ENCODE data around the gene MIER3.

Gene MIER3

GRCh38 chr5:56959326-56959725 lies 7.4 kb upstream of the MIER3 start:
- DNase-seq: no peak

GRCh38 chr5:56958595-56958994 lies 6.7 kb upstream of the MIER3 start:
- no peak for DNase-seq

- DNase-seq: no peak
These were observed 2.3 kb upstream of the MIER3 start for GRCh38 chr5:56954262-56954661.

DNA sequence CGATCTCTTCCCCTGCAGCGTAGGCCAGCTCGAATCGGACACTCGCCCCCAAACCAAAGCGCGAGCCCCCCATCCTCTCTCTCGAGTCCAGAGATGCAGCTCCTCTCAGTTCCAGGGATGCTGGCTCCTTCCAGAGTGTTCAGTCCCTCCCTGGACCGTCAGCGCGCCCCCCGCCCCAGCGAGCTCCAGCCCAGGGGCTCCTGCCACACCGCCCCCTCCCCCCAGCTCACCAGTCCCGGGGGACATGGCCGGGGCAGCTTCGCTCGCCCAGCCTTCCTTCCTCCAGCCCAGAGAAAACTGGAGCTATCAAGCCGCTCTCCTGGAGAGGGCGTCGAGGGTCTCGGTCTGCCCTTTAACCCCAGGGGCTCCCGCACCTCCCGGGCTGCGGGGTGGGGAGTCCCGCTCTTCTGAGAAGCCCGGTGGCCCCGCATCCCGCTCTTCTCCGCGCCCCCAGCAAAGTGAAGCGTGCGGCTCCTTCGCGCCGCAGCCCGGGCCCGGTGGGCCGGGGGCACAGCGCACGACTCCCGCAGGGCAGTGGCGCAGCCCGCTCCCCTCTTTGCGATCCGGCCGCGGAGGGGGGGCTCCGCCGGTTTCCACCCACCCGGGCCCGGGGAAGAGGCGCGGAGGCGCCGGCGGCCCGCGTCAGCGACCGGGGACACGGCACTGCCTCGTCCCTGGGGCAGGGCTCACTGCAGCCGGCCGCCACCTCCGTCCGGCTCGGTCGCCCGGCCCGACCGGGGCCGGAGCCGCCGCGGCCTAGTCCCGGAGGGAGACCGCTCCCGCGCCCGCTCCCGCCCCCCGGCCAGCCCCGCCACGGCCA lies 587 bp downstream of the MIER3 start:
- DNase-seq: no peak

- DNase-seq: peak; percentile 46
These were observed 1.2 kb downstream of the MIER3 start for GRCh38 chr5:56950626-56951125.

DNA sequence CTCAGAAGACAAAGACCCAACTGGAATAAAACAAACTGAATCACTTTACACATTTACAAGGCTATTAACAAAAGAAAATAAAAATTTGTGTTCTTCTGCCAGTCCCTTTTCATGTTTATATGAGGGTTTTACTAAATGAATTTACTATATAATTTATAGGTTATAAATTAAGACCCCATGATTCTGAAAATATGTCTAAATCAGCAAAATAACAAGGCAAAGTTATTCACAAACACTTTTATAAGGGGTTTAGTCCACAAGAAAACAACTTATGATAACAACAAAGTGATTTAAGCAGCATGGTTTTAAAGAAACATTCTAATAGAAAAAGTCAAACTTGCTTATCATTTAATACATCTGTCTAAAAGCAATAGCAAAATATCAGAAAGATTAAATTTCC lies 4.9 kb downstream of the MIER3 start:
- DNase-seq: no peak

- DNase-seq: no peak
These were observed 9.9 kb downstream of the MIER3 start for GRCh38 chr5:56941981-56942380.

- no peak for DNase-seq
These were observed 13.1 kb downstream of the MIER3 start for GRCh38 chr5:56938858-56939257.

- DNase-seq: no peak
These were observed 17.6 kb downstream of the MIER3 start for GRCh38 chr5:56934325-56934724.

DNA sequence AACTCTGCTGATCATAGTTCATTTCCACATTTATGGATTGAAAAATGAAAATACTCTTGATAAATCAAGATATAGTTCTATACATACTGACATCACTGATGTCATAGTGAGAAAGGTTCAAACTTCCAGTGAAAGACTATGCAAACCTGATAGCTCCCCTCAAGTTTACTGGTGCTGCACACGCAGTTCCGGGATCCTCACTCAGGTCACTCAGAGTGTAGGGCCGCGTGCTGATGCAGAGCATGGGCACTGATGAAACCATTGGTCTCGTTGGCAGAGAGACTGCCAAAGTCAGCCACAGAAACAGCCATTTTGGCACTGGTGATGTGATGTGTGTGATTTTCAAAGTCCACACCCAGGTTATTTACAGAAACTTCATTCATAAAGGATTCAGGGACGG lies 29.0 kb downstream of the MIER3 start:
- no peak for DNase-seq

GRCh38 chr5:56919942-56920662 lies 31.8 kb downstream of the MIER3 start:
- no peak for DNase-seq

DNA sequence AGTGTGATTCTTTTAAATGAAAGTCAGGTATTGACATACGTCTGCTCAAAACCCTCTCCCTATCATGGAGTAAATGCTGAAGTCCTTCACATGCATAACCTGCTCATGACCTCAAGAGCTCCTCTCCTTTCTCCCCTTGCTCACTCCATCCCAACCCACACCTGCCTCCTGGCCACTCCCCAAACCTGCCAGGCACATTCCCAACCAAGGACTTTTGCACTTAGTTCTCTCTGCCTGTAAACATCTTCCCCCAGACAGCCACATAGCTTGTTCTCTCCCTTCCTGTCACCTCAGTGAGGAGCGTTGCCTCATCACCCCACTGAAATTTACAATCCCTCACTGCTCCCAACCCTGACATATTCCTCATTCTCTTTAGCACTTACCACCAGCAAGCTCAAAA lies 33.9 kb downstream of the MIER3 start:
- DNase-seq: no peak

GRCh38 chr5:56917534-56917933 lies 34.4 kb downstream of the MIER3 start:
- no peak for DNase-seq

DNA sequence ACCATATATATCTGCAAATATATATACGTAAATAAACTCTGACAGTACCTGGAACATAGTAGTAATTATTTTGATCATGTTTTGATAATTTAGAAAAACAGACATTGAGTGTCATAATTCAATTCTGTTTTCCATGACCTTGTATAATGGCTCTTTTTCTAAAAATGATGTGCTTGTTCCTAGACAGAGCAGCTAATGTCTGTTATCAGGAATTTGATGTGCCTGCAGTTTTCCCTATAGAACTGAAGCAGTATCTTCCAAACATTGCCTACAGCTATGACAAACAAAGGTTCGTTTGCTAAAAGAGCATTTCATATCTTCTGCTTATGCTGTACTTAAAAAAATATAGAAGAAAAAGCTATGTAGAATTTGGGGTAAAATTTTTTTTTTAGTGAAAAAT lies 37.2 kb downstream of the MIER3 start:
- no peak for DNase-seq

DNA sequence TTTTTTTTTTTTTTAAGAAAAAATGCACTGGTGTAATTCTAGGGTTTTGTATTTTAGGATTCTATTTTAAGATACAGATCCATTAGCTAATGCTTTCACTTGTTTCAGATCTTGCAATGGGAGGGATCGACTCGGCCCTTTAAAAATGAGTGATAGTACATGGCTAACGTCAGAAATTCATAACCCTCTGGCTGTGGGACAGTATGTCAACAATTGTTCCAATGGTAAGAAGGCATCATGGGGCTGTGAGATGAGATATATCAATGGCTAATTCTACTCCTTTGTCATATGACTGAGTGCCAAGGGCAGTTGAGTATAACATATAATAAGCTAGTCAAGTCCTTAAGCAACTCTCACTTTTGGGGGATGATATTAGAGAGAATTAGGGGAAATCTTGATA lies 38.2 kb downstream of the MIER3 start:
- DNase-seq: no peak

DNA sequence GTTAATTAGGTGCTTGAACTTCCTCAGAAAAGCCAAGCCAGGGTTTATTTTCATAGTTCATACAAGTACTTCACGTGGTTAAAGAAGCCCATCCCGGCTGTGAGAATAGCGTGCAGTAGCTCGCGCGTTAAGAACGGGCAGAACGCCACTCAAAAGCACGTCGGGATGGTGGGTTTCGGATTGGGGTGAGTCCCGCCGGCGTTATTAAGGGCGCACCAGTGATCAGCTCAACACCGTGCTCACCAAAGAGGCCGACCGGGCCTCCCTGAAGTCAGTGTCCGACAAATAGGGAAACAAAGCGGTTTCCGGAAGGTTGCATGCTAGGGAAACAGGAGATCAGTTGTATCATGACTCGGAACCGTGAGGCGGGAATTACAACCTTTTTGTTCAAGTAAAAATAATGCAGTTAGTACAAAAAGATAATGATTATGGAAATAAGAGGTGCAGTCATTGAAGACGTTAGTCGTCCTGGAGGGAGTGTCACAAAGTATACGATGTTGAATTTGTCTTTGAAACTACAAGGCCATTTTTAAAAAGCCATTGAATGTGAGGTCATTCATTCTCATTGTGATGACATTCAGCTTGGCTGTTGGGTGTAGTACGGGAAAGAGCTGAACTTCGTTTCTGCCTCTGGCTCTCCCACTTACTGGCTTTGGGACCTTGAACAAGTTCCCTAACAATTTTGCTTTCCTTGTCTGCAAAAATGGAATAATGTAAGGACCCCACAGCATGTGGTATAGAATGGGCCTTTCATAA lies 41.5 kb downstream of the MIER3 start:
- DNase-seq: no peak

DNA sequence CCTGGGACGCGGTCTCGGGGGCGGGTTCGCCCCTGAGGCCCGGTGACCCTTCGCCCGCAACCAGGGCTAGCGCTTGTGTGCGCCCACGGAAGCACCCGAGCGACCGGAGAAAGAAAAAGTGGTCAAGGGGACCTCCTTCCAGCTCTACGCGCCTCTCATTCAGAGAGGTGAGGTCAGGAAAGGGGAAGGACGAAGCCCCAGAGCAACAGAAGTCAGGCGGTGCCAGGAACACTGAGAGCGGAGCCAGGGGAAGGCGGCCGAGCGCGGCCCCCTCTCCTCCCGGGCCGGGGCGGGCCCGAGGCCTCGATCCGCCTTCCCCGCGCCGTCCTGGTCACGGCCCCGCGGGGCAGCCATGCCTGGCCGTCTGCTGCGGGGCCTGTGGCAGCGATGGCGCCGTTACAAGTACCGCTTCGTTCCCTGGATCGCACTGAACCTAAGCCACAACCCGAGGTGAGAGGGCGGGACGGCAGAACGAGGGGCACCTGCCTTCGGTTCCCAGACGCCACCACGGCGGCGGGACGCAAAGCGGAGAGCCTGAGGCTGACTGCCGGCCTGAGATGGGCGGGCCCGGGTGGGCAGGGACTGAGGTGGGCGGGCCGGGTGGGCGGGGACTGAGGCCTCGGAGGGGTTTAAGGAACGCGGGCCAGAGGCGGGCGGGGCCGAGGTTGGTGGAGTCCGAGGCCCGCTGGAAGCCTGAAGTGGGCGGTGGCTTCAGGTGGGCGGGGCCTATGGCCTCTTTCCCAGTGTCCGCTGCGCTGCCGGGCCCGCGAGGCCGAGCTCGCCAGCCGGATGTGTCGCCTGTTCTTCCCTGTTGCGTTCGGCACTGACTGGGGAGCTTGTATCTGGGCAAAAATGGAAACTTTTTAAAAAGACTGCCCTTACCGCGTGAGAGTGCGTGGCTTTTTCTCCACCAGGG lies 42.4 kb downstream of the MIER3 start, which contains the start of gene SETD9:
Gene SETD9, plus strand, starts transcription at position 303 of the 916 bp plus-strand sequence. Its CDS starts 50 bp downstream, at position 353.
- DNase-seq: peak; percentile 85

GRCh38 chr5:56908942-56909293 lies 43.0 kb downstream of the MIER3 start:
- no peak for DNase-seq

- peak; percentile 63 for DNase-seq
These were observed 50.9 kb downstream of the MIER3 start for GRCh38 chr5:56900858-56901578.

DNA sequence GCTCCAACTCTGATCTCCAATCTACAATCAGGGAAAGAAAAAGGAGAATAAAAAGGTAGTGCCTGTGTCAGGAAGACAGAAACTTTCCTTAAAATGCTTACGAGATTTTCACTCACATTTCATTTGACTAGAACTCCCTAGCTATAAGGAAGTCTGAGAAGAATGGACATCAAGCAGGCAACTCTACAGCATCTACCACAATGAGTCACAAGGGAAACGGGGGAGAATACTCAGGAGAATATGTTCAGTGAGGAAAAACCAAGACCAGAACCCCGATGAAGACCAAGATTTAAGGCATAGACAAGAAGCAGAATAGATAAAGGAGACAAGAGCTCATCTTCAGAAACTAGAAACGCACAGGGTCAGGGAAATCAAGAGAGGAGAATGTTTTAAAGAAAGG lies 51.5 kb downstream of the MIER3 start:
- no peak for DNase-seq

- no peak for DNase-seq
These were observed 53.7 kb downstream of the MIER3 start for GRCh38 chr5:56898213-56898612.

DNA sequence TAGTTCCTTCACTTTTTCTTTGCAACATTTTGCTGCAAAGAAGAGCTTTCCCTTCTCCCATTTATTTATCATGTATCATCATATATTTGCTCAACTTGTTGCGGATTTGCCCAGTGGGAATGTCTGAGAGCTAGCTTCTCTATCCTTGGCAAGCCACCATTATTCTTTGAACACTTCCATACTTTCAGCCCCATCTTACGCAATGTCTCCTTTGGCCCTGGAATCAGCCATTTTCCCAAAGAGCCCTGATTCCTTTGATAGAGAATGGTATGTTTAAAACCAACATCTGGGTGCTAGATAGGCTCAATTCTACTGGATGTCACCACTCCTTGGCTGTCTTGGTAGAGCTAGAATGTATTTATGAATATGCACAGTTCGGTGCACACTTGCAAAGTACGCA lies 55.2 kb downstream of the MIER3 start:
- DNase-seq: no peak

Measured in CD4-positive, alpha-beta T cell treated with Interleukin-4 for 4 hours (primary cell).